ENCODE data around the gene NUP58. TPM values are rescaled to one million over a fixed set of nuclear protein-coding genes. Genes with fewer than 3 reads are reported as not detected.

Gene NUP58
- total and polyA plus RNA-seq, 9 of the 15 experiments (the other 6 are each of a cell fraction or from before 2014, with no cell fraction given), result 12.5 to 98.0 (median 42.6) TPM

GRCh38 chr13:25384758-25385410 is 83.5 kb downstream of the NUP58 start:
- Histone ChIP-seq H3K79me2 (ENCODE audit: control insufficient read depth, insufficient read depth, low read length) (no peaks in the 10 kb centered on the region), H3K4me2 (ENCODE audit: insufficient read depth, low read length) (no peak overlapping the region), H3K9me3 (replicated peaks; ENCODE audit: control insufficient read depth, insufficient read depth, low read depth, low read length) (no peaks in the 10 kb centered on the region; the same call in 1 of the 2 replicates), H2AFZ (ENCODE audit: low read depth, low read length) (peak overlapping the region; percentile 77), H3K36me3 (ENCODE audit: control insufficient read depth, insufficient read depth, low read length) (no peaks in the 10 kb centered on the region), H3K4me3 (no peak overlapping the region), H3K27ac (ENCODE audit: extremely low read depth, low read depth, low read length) (no peak overlapping the region), H3K4me1 (replicated peaks in 1 of 2; ENCODE audit: control insufficient read depth in 2 of 2, insufficient read depth in 2 of 2, low read length in 2 of 2) (peaks cover 0 to 21% of the 10 kb centered on the region in 2 experiments; a peak in 3 of 5 replicates), H3K9ac (ENCODE audit: insufficient read depth in 1 of 2, low read depth in 2 of 2, low read length in 2 of 2) (no peak overlapping the region), H4K20me1 (replicated peaks; ENCODE audit: control insufficient read depth, insufficient read depth, low read length) (no peaks in the 10 kb centered on the region), H3K9me1 (ENCODE audit: control insufficient read depth, insufficient read depth, low read length) (no peaks in the 10 kb centered on the region), H3K27me3 (ENCODE audit: control insufficient read depth in 2 of 2, insufficient read depth in 2 of 2, low read length in 2 of 2) (no peaks in the 10 kb centered on the region)
- FAIRE-seq (no peak), ATAC-seq (0 out of 3 replicates have a peak, but pooled peaks have one; percentile 20), DNase-seq (ENCODE audit: extremely low read depth in 1 of 4, low spot score in 3 of 4) (no peak)
- in situ Hi-C loops (cut with MboI) (no loop called here), intact Hi-C loops (cut with micrococcal nuclease) (no loop called here)
- BruUV-seq (replicated peaks), result no TSS peak
- no peak for TF ChIP-seq HNRNPL (IDR thresholded peaks at IDR 0.05; ENCODE audit: low read depth, low read length)
- peak; percentile 41; the same call in 1 of the 2 replicates for TF ChIP-seq CEBPB (tag; IDR thresholded peaks at IDR 0.05)
- POLR2A ChIA-PET, result interaction anchor here (0.6 to 2.0 kb wide), 2 partner anchors 9 to 19 kb away, joined by 4 to 9 read pairs; no protein-coding TSS in a partner anchor
- CTCF ChIA-PET (ENCODE audit: low intra/inter-chr PET ratio), result no interaction called here
- WGBS (ENCODE audit: insufficient coverage, low coverage, missing lambda C conversion rate), result 30% methylated on average over 4 of the region's 4 CpGs

GRCh38 chr13:25391932-25392331 is 90.5 kb downstream of the NUP58 start:
- Histone ChIP-seq H3K27ac (ENCODE audit: extremely low read depth, low read depth, low read length) (peak overlapping the region; percentile 37; the same call in 1 of the 3 replicates), H3K9me3 (replicated peaks; ENCODE audit: control insufficient read depth, insufficient read depth, low read depth, low read length) (peaks cover 11% of the 10 kb centered on the region), H2AFZ (ENCODE audit: low read depth, low read length) (peak overlapping the region; percentile 55), H3K27me3 (ENCODE audit: control insufficient read depth in 2 of 2, insufficient read depth in 2 of 2, low read length in 2 of 2) (no peaks in the 10 kb centered on the region), H3K4me1 (replicated peaks in 1 of 2; ENCODE audit: control insufficient read depth in 2 of 2, insufficient read depth in 2 of 2, low read length in 2 of 2) (peaks cover 14 to 38% of the 10 kb centered on the region in 2 experiments; a peak in 4 of 5 replicates), H3K4me2 (ENCODE audit: insufficient read depth, low read length) (peak overlapping the region; percentile 46), H3K36me3 (ENCODE audit: control insufficient read depth, insufficient read depth, low read length) (no peaks in the 10 kb centered on the region), H3K79me2 (ENCODE audit: control insufficient read depth, insufficient read depth, low read length) (no peaks in the 10 kb centered on the region), H3K4me3 (no peak overlapping the region), H3K9me1 (ENCODE audit: control insufficient read depth, insufficient read depth, low read length) (no peaks in the 10 kb centered on the region), H4K20me1 (replicated peaks; ENCODE audit: control insufficient read depth, insufficient read depth, low read length) (no peaks in the 10 kb centered on the region), H3K9ac (ENCODE audit: insufficient read depth in 1 of 2, low read depth in 2 of 2, low read length in 2 of 2) (no peak overlapping the region)
- FAIRE-seq (peak; percentile 61), DNase-seq (ENCODE audit: extremely low read depth in 1 of 4, low spot score in 3 of 4) (peak in 2 of 4 experiments; percentile 41 to 71), ATAC-seq (peak; percentile 87)
- whole genome bisulfite sequencing (ENCODE audit: insufficient coverage, low coverage, missing lambda C conversion rate), result 0% methylated on average over 3 of the region's 4 CpGs
- ChIA-PET CTCF (ENCODE audit: low intra/inter-chr PET ratio) (no interaction called here), POLR2A (interaction anchor here (0.5 to 1.8 kb wide), 4 partner anchors 9 to 84 kb away, joined by 3 to 8 read pairs (median 4); no protein-coding TSS in a partner anchor)
- in situ Hi-C loops (cut with MboI), result no loop called here
- no TSS peak for BruUV-seq (replicated peaks)
- intact Hi-C loops (cut with micrococcal nuclease), result no loop called here
- TF ChIP-seq CREBBP (IDR thresholded peaks at IDR 0.05; ENCODE audit: low read depth, low read length), result no peak
- TF ChIP-seq SFPQ (IDR thresholded peaks at IDR 0.05; ENCODE audit: low read depth, low read length), result no peak
- TF ChIP-seq ZBTB7A (IDR thresholded peaks at IDR 0.05; ENCODE audit: borderline replicate concordance, control insufficient read depth, low read depth, low read length), result peak; percentile 22; the same call in 1 of the 2 replicates
- peak; percentile 75 for TF ChIP-seq CEBPG (CRISPR knock-in tag; IDR thresholded peaks at IDR 0.05)
- TF ChIP-seq CEBPG (tag; conservative IDR thresholded peaks at IDR 0.05 in 1 of 2, IDR thresholded peaks at IDR 0.05 in 1 of 2), result no peak
- TF ChIP-seq JUND (IDR thresholded peaks at IDR 0.05; ENCODE audit: borderline replicate concordance, low read depth, low read length), result peak; percentile 77
- peak; percentile 62; the same call in 1 of the 3 replicates for TF ChIP-seq JUND (tag; IDR thresholded peaks at IDR 0.05; ENCODE audit: borderline replicate concordance, low read depth, low read length)
- no peak for TF ChIP-seq ZBED1 (IDR thresholded peaks at IDR 0.05)
- no peak for TF ChIP-seq ZNF717 (CRISPR knock-in tag; IDR thresholded peaks at IDR 0.05)
- no peak for TF ChIP-seq ESRRA (IDR thresholded peaks at IDR 0.05; ENCODE audit: borderline replicate concordance, low read depth)
- TF ChIP-seq SREBF2 (CRISPR knock-in tag; IDR thresholded peaks at IDR 0.05), result no peak
- TF ChIP-seq ZNF785 (CRISPR knock-in tag; IDR thresholded peaks at IDR 0.05), result no peak
